Pericardium fibroblast (primary cell): ENCODE measurements around the gene PTGR1. TPM values are rescaled to one million over a fixed set of nuclear protein-coding genes. Genes with fewer than 3 reads are reported as not detected.

Experiments
- total RNA-seq: library from RNA; depleted of rRNA; stranded (reverse); fragments of >200 nt; gene quantifications from 2 replicates; pipeline ENCODE4 v1.2.3, GENCODE V29; 2015

Gene PTGR1
- total RNA-seq: 66.4 and 75.2 TPM in 2 replicates

GRCh38 chr9:111599092-111599954, at the start of gene PTGR1:
Gene PTGR1, minus strand, starts transcription at chr9:111599647. Its CDS starts 2,225 bp downstream, at chr9:111597422.

DNA sequence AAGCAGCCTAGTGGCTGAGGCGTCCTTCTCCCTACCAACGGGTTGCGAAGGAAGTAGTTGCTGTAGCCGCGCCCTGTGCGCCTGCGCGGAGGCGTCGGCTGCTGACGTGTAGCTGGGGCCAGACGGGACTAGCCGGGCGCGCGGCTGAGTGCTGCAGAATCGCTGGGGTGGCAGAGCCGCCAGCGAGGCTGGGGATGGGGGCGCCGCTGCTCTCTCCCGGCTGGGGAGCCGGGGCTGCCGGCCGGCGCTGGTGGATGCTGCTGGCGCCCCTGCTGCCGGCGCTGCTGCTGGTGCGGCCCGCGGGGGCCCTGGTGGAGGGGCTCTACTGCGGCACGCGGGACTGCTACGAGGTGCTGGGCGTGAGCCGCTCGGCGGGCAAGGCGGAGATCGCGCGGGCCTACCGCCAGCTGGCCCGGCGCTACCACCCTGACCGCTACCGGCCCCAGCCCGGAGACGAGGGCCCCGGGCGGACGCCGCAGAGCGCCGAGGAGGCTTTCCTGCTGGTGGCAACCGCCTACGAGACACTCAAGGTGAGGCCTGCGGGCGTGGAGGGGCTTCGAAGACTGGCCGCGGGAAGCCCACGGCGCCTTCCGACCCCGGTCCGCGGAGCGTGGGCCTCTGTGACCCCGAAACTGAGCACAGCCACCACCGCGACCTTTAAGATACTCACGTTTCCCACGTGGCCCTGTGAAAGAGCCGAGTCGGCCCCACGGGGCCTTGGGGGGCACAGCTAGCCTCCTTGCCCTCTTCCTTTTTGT, 31.9 kb upstream of the PTGR1 start, which contains the start of gene DNAJC25:
Gene DNAJC25 (plus strand): TSS at position 121 of the 758 bp plus-strand sequence. CDS start 74 bp downstream, at position 195.

DNA sequence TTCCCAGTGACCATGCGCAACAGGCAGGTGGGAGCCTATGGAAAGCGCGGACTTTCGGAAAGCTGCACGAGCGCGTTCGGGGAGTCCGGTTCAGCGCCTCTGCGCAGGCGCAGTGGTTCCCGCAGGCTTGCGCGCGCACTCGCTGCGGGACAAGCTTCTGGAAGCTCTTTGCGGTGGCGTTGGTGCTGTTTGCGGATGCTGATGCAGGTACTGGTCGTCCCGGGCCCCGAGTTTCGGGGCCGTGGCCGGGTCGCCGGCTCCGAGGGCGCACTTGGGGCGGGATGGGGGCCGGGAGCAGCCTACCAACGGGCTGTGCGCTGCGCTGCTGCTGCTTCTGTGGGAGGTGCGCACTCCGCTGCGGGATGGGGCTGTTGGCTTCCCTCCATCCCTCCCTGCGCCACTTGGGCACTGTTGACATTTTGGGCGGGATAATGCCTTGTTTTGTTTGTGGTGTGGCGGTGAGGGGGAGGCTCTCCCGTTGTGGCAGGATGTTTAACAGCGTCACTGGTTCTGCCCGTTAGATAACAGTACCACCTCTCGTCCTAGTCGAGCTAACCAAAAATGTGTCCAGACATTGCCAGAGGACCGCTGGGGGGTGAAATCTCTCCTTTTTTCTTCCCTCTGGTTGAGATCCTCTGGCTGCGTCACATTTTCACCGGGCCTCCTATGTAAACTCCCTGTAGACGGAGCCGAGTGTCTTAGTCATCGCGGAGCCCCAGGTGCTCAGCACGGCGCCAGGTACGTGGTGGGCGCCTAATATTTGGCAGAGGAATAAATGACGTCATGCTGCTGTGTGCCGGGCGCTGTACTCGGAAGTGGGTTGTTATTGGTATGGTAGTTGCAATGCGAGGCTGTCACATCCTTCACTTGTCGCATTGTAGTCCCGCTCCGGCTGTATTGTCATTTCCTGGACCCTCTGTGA, 74.1 kb downstream of the PTGR1 start, which contains the start of gene ZNF483:
Gene ZNF483 (plus strand): TSS at position 124 of the 922 bp plus-strand sequence. CDS start 2,217 bp downstream, outside the sequence.

Other genes starting within 250 kb of the PTGR1 start
- gene ECPAS, start 115.3 kb downstream of the PTGR1 start, total RNA-seq: 56.1 and 64.5 TPM in 2 replicates
- gene ZNF483, start 74.5 kb downstream of the PTGR1 start, total RNA-seq: 1.0 and 2.0 TPM in 2 replicates
- 8.0 and 12.4 TPM in 2 replicates for gene DNAJC25, start 31.7 kb upstream of the PTGR1 start, total RNA-seq
- 50.1 and 67.4 TPM in 2 replicates for gene GNG10, start 62.0 kb upstream of the PTGR1 start, total RNA-seq
- gene SHOC1, start 195.3 kb upstream of the PTGR1 start, total RNA-seq: 0.09 TPM in 1 of 2 replicates, not detected in the other